GM12878 (cell line): ENCODE results near the gene MDN1.

Experiments used
- POLR2A ChIP-seq: IDR thresholded peaks from 2 replicates; pipeline ENCODE4 v1.6.1; 2011; ENCODE audit warnings: low read depth, mild to moderate bottlenecking, low read length
- SMAD1 ChIP-seq: fragments of 450-650 bp; IDR thresholded peaks from 2 replicates; pipeline ENCODE4 v1.6.1; 2018; ENCODE audit warnings: mild to moderate bottlenecking, low read depth; ENCODE audit not compliant: partially characterized antibody
- USF1 ChIP-seq: IDR thresholded peaks from 2 replicates; pipeline ENCODE4 v1.6.1; 2011; ENCODE audit warnings: borderline replicate concordance, low read depth, mild to moderate bottlenecking, moderate library complexity, mixed read lengths, low read length; ENCODE audit not compliant: insufficient read depth; ENCODE audit errors: extremely low read length
- USF2 ChIP-seq: IDR thresholded peaks from 2 replicates; pipeline ENCODE4 v1.6.1; 2011; ENCODE audit warnings: low read depth, low read length, improper control_type of control experiment, borderline replicate concordance
- ZZZ3 ChIP-seq: IDR thresholded peaks from 2 replicates; pipeline ENCODE4 v1.6.1; 2011; ENCODE audit warnings: low read depth; ENCODE audit not compliant: control insufficient read depth, insufficient read length
- TF ChIP-seq, protein P1 (sequence below), 3 experiments: IDR thresholded peaks in 2 of 3; conservative IDR thresholded peaks in 1 of 3; 2 replicates each; pipeline ENCODE4 v1.5.1; 2011; ENCODE audit warnings: low read depth in 3 of 3, low read length in 3 of 3, mild to moderate bottlenecking in 3 of 3, control low read depth in 2 of 3, moderate library complexity in 2 of 3, inconsistent platforms in 1 of 3, mixed read lengths in 1 of 3; ENCODE audit not compliant: control insufficient read depth in 2 of 3, insufficient read depth in 1 of 3; ENCODE audit errors: extremely low read depth in 1 of 3

- TF ChIP-seq SMAD1 (no peak), ZZZ3 (no peak), POLR2A (no peak), USF2 (no peak), USF1 (no peak)
- TF ChIP-seq, protein P1, sequence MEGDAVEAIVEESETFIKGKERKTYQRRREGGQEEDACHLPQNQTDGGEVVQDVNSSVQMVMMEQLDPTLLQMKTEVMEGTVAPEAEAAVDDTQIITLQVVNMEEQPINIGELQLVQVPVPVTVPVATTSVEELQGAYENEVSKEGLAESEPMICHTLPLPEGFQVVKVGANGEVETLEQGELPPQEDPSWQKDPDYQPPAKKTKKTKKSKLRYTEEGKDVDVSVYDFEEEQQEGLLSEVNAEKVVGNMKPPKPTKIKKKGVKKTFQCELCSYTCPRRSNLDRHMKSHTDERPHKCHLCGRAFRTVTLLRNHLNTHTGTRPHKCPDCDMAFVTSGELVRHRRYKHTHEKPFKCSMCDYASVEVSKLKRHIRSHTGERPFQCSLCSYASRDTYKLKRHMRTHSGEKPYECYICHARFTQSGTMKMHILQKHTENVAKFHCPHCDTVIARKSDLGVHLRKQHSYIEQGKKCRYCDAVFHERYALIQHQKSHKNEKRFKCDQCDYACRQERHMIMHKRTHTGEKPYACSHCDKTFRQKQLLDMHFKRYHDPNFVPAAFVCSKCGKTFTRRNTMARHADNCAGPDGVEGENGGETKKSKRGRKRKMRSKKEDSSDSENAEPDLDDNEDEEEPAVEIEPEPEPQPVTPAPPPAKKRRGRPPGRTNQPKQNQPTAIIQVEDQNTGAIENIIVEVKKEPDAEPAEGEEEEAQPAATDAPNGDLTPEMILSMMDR (IDR thresholded peaks at IDR 0.05 in 2 of 3, conservative IDR thresholded peaks at IDR 0.05 in 1 of 3; ENCODE audit: control insufficient read depth in 2 of 3, extremely low read depth in 1 of 3, insufficient read depth in 1 of 3, low read depth in 3 of 3, low read length in 3 of 3), result no peak
Measured at GRCh38 chr6:89675949-89676748, 143.4 kb downstream of the MDN1 start.
